HG03342 (cell line): ENCODE measurements around the gene TMCC2.

Experiments
- ATAC-seq: cut with Tn5 transposase; IDR thresholded peaks from one replicate; pipeline ENCODE4 v1.9.1; 2021; ENCODE audit warnings: mild to moderate bottlenecking, moderate library complexity; ENCODE audit not compliant: unreplicated experiment

The TMCC2 gene

DNA sequence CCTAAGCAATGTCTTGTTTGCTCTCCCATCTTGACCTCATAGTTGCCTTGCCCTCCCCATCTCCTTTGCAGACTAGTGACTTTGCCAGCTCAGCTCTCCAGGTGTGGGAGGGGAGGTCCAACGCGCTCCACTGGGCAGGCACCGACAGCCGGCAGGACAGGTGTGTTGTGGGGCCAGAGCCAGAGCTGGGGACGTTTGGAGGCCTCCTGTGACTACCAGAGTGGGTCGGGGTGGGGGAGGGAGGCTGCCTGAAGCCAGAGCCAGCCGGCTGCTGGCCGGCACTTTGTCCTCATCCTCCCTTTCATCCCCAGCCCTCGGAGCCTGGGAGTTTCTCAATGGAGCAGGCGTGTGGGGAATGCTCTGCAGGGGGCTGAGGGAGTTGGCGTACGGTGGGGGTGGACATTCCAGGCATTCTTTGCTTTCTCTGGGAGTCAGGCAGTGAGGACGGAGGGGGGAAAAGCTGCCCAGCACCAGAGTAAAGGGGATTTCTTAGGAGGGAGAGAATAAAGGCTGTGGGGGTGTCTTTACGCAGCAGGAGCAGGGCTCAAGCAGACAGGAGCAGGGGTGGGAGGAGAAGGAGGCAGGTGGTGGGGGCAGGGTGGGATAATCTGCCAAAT lies 73.6 kb downstream of the TMCC2 start:
- ATAC-seq, result no peak

DNA sequence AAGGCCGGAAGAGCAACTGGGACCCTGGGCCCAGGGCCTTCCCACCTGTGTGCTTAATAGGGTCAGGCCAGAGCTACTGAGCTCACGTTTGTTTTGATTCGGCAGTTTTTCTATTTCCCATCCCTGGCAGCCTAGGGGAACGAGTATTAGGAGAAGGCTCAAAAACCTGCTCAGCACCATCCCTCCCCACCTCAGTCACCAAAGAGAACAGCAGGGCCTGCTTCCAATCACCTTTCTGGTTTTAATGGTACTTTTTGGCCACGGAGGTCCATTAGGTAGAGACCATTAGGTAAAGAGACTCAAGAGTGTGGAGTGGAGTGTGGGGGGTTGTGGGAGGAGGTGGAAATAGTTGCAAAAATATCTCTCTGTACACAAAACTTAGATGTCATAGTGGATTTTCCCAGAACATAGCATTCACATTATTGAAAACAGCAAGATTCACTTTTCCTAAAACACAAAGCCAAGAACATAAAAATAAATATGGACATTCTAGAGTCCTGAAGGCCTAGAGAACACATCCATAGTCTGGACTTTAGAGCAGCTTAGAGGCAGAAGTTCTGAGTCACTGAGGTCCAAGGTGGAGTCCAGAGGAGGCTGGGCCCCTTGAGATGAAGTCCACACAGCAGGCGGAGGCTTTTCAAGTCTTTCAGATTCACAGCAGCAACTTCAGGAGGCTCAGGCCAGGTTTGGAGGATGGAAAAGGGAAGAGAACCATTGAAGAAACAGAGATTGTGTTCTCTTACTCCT lies 74.3 kb downstream of the TMCC2 start:
- ATAC-seq, result no peak

DNA sequence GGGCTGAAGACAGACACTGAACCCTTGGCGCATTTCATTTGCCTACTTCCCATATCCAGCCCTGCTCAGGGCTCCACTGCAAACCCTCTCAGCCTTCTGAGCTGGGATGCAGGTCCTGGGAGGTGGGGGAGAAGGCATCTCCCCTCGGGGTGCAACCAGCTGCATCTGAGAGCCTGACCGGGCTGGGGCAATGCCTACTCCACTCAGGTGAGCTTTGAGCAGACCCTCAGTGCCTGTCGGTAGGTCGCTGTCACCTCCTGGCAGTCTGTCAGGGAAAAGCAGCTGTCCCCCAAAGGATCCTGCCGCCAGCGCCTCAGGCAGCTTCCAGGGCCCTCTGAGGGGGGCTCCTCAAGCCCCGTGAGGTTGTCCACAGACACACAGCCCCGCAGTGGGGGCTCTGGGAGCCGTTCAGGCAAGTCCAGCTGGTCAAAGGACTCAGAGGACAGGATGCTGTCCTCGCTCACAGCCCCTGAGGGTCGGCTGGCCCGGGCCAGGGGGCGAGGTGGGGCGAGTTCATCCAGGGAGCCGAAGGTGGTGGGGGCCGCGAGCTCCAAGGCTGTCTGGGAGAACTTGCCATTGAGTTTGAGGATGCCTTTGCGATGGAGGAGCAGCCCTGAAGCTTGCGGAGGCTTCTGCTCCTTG lies 75.6 kb downstream of the TMCC2 start:
- no peak for ATAC-seq

DNA sequence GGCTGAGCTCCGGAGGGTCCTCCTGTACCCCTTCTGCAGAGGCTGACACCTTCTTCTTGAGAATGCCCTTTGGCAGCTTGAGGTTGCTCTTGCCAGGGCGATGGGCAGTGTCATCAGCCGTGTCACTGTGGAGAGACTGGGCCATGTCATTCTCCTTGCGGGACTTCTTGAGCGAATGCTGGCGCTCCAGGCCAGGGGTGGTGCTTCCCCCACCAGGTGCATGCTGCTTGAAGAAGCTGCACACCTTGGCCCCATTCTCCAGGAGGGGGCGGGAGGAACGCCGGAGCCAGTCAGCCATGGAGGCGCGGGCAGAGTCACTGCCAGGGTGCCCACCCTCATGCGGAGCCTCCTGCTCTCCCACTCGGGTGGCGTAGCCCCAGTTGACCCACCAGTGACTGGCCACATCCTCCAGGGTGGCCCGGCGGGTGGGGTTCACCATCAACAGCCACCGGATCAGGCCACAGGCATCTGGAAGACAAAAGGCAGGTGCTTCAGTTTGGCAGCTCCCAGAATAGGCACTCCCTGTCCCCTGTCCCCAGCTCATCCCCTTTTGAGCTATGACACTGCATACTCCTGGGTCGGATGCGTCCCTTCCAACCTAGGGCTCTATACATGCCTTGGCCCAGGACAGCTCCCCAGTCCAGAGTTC lies 76.4 kb downstream of the TMCC2 start:
- no peak for ATAC-seq

DNA sequence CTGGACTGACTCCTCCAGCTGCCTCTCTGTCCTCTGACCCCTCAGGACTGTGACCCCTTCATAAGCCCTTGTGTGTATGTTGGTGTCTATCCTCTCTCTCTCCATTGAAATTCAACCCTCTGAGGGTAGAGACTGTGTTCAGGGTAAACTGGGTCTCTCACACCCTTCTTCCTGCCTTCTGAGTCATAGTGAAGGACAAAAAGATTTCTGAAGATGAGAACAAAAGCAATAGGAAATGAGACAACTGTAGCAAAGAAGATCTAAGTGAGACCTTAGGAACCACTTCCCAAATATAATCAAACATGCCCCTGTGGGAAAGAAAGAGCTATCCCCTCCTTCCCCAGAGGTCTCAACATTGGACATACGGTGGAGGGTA lies 76.9 kb downstream of the TMCC2 start:
- ATAC-seq, result no peak

DNA sequence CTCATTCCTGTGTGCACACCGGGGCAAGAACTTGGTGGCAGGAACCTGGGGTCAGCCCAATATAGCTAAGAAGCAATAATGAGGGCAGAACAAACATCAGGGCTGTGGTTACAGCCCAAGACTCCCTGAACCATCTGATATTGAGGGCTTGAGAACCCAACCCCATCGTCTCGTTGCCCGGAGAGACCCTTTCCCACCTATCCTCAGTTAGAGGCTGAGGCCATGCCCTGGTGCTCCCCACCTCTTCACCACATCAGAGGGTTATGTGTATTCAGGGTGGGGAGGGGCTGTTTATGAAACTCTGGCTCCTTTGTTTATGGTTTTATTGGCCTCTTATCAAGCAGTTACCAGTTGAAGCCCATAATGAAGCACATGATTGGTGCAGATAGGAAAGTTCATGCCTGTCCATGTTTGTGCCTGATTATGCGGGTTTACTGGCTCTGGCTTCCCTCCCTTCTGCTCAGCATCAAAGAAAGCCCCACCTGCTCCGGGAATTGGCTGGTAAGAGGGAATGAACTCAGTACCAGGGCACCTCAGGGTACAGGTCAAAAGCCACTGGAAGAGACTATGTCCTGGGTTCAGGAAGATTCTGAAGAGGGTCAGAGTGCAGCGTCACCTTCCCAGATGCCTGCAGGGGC lies 79.3 kb downstream of the TMCC2 start:
- ATAC-seq, result no peak

DNA sequence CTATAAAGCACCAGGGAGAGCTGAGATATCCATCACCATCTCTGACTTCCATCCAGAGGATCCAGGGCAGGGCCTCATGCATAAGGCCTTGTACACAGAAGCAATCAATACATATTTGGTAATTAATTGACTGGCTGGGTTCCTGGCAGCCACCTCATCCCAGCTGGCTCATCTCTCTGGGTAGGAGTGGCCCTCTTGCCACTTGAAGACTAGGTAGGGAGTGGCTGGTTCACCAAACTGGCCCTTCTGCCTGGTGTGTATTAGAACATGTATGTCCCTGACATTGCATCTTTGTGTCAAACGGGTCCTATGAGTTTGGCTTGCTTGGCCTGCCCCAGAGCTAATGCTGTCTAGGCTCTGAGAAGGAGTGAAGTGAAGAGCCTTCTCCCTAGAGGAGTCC lies 82.0 kb downstream of the TMCC2 start:
- ATAC-seq, result no peak

DNA sequence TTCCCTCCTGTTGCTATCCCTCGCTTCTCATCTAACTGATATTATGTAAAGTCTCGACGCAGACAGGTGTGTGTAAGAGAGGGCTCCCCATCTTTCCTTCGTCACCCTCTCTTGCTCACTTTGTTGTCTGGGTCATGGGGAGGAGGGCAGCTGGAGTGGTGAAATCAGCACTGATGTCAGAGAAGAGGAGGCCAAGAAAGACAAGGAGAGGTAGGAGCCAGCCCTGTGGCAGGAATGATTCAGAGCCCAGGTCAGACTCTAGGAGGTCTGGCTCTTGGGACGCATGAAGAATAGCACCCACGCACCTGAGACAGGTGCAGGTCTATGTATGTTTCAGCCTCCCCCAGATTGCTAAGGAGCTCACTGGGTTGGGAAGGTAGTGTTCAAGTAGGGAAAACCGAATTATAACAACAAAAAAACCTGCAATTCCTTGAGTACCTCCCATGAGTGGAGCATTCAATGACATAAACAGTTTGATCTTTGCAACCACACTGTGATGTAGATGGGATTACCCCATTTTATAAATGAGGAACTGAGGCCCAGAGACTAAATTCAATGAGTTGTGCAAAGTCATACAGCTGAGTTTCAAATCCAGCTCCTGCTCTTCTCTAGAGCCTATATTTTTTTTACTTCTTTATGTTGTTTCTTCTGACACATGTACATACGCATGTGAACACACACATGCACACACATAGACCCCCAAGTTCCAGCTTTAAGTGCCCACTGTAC lies 83.4 kb downstream of the TMCC2 start:
- no peak for ATAC-seq

DNA sequence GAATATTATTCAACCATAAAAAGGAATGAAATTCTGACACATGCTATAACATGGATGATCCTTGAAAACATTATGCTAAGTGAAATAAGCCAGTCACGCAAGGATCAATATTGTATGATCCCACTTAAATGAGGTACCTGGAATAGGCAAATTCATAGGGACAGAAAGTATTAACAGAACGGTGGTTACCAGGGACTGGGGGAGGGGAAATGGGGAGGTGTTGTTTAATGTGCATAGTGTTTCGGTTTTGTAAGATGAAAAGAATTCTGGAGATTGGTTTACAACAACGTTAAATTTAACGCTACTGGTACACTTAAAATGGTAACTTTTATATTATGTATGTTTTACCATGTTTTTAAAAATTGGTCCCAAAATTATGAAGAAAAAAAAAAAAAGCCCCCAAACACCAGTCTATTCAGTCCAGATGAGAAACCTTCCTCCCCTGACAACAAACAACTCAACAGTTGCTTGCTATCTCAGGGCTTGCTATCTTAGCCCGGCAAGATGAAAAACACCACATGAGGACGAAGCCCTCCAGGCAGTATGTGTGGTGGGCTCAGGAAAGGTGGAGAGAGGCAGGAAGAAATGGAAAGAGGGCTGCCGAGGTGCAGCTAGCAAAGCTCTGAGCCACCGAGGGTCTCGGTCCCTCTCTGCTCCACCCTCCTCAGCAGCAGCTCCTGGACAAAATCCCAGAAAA lies 85.3 kb downstream of the TMCC2 start:
- no peak for ATAC-seq

DNA sequence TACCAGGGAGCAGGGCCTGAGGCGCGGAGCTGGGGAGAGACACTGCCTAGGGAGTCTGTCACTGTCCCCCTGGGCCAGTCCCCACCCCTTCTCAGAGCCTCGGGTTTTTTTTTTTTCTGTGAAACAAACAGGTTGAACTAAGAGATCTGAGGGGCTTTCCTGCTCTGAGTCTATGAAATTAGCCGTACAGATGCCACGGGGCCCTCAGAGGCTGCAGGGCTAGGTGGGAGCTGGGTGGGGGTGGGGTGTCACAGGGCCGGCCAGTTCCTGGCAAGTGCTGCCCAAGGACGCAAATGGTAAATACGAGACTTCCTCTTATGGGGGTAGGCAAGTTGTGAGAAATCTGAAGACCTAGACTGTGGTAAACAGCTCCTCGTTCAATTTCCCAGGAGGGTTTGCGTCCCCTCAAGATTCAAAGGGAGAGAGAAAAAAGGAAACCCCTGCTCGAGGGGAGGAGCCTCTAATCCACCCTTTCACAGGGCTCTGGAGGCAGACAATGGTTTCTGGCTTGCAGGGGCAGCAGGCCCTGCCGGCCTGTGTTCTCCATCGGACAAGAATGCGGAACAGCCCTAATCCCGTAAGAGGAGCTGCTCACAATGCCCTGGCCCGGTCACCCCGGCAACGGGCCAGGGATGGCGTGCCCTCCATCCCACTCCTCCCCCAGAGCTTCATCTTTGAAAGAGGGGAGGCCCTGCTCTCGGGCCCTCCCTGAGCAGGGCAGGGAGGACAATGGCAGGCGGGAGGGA lies 86.0 kb downstream of the TMCC2 start:
- no peak for ATAC-seq

DNA sequence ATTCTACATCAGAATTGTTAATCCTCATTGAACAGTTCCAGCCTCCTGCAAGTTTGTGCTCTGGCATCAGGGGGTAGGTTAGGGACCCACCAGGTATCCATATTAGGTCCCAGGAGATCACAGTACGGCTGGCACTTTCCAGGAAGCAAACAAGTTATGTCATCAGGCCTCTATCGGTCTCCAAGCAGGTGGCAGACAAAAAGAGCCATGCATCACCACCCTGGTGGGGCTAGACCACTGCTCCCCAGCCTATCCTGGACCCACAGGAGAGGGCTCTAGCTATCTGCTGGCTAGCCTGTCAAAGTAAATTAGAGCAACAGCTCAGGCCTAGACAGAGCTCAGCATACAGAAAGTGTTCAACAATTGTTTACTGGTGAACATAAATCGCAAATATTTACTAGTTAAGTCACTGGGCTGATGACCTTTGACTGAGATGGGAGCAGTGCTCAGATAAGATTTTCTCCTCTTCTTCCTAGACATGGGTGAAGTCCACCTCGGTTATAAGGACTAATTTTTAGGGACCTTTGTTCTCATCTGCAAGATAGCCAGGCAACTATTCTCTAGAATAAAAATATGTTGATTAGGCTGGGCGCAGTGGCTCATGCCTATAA lies 87.4 kb downstream of the TMCC2 start:
- ATAC-seq, result no peak

DNA sequence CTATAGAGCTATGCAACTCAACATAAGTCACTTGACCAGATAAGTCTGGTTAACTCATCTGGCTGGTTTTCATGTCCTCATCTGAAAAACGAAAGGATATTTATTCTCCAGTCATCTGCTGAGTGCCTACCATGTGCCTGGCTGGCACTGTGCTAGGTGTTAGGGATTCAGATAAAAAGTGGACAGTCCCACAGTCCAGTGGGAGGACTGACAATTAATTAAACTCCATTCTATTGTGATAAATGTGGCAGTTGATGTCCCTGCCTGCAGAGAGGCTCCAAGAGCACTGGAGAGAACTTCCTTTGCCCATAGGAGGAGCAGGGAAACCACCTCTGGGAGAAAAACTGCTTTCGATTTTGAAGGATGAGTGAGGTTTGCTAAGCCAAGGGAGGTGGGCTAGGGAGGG lies 88.4 kb downstream of the TMCC2 start:
- ATAC-seq, result no peak

DNA sequence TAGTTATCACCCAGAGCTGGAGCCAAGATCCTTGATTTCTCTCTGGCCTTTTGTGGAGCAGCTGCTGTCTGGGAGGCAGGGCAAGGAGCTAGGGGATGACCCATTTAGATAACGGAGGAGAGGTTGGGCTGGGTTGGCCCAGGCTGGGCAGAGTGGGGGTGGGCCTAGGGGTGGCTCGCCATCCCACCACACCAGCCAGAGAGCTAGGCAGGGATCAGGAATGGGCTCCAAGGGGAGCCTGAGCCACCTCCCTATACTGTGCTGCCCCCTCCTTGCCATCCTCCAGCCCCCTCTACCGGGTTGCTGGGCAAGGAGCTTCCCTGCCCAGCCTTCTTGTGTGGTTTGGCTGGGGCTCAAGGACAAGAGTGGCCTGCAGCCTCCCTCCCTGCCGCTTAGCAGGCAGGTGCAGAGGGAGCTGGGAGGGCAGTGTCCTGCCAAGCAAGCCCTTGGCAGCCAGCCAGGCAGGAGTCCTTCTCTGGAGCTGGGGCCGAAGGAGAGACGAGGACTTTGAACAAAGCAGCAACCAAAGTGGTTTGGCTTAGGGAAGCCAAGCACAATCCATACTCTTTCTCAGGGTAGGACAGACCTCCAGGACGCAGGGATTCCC lies 89.7 kb downstream of the TMCC2 start:
- ATAC-seq, result no peak

DNA sequence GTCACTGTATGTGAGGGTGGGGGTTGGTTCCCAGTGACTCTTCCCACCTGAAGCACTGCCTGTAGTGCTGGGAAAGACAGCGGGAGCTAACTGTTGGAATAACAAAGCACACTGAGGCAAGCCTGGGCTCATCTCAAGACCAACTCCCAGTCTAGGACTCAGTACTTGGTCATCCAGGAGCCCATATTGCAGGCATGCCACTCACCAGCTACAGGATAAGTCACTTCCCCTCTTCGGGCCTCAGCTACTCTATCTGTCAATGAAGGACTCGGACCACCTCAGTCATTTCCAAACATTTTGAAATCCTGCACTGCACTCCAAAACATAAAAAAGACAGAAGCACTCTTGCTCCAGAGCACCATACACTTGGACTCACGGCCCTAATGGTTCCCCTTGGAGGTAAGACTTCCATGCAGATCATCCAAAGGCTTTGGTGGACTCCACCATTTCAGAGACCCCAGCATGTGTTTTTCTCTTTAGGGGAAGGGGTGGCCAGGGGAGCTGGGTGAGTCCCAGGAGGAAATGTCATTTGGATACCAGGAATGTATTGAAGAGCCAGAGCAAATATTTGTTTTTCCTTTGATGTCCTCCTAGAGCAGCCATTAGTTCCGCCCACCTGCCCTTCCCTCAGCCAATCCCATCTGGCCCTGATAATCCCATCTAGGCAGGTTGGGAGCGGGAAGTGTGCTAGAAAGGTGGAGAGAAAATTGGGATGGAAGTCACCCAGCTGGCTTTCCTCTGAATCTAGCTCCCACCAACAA lies 90.7 kb downstream of the TMCC2 start:
- no peak for ATAC-seq

DNA sequence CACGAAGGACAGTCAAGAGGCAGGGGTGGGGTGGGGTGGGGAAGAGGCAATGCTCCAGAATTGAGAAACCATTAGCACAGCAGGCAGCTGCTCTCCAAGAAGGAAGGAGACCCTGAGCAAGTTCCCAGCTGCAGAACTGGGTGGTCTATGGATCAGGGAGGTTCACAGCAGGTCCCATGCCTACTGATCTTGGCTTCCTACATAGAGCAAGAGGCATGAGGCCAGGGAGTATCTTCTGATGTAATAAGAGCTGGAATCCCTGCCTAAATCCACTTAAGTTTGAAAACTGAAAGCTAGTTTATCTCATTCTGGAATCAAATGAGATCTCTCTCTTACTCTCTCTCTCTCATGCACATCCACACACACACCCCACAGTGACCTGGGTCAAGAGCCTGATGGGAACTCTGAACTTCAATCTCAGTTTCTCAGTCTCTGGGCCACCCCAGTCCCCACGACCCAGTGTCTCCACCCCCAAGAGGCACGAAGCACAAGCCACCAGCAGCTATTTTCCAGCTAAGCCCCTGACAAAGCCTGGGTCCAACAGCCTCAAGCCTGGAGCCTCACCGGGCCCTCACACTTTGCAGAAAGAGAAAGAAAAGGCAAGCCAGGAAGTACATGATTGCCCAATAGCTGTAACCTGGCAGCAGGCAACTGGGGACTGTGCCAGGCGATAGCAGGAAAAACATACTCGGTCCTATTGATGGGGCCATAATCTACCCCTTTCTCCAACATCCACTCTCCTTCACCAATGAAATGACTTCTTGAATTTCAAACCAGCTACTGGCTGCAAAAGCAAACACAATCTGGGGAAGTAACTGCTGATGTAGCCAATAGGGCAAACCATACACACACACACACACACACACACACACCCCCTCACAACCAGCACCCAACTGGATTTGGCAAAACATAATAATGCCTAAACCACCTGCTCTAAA lies 91.6 kb downstream of the TMCC2 start:
- no peak for ATAC-seq

DNA sequence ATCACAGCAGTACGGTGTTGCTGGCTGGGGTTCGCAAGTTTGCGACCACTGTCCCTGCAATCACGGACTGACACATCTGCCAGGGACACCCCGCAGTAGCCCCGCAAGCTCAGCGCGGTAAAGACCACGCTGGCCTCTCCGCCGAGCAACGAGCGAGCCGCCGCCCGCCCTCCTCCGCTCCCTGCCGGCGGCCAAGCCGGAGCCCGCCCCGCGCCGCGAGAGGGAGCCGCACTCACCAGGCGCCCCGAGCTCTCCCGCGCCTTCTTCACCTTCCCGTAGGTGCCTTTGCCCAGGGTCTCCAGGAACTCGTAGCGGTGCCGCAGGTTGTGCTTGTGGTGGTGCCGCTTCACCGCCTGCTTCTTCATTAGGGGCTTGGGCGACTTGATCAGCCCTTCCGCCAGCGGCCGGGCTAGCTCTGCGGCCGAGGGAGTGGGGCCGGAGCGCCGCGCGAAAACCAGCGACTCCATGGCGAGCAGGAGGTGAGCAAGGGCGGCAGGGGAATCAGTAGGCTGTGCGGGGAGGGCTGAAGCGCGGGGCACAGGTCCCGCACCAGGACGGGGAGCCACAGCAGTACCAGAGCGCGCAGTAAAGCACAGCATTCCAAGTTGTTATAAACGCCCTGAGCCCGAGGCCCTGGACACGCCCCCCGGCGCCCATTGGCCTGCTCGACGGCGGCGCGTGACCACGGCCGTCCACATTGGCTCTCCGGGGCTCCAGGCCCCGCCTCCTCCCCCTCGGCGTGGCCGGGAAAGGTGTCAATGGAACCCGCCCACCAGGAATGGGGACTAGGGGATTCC lies 93.6 kb downstream of the TMCC2 start, which contains the start of gene NUAK2:
Gene NUAK2 (minus strand): TSS at position 584 of the 797 bp plus-strand sequence. CDS start 117 bp downstream, at position 467.
- ATAC-seq, result no peak
